CD14-positive monocyte (primary cell): ENCODE data around the gene DDX51. TPM values are rescaled to one million over a fixed set of nuclear protein-coding genes. Genes with fewer than 3 reads are reported as not detected.

ENCODE experiments used
- DNase-seq, 3 donors: peaks; one replicate each; pipeline ENCODE4 v3.0.0-alpha.2; 2011 to 2022
- H2AFZ ChIP-seq: 2 replicates; pipeline ENCODE4 v1.6.0; 2012; ENCODE audit warnings: mild to moderate bottlenecking, low read depth, low read length, inconsistent platforms; ENCODE audit not compliant: insufficient read depth, poor library complexity, severe bottlenecking
- H3K27ac ChIP-seq, 2 donors: 1 replicate in 1 of 2; 2 replicates in 1 of 2; pipeline ENCODE4 v1.5.1; 2012 to 2013; ENCODE audit warnings: low read length in 2 of 2, control low read depth in 1 of 2, inconsistent platforms in 1 of 2, low read depth in 1 of 2, mild to moderate bottlenecking in 1 of 2
- H3K27me3 ChIP-seq, 2 donors: one replicate each; pipeline versions ENCODE4 v1.6.0 to v1.6.1; 2011 to 2013; ENCODE audit warnings: low read length in 2 of 2; ENCODE audit not compliant: control insufficient read depth in 2 of 2, insufficient read depth in 2 of 2
- H3K36me3 ChIP-seq, 2 donors: replicated peaks in 1 of 2; 1 replicate in 1 of 2; 2 replicates in 1 of 2; pipeline versions ENCODE4 v1.5.1 to v1.6.1; 2012 to 2013; ENCODE audit warnings: low read length in 2 of 2, control low read depth in 1 of 2, inconsistent platforms in 1 of 2, mild to moderate bottlenecking in 1 of 2; ENCODE audit not compliant: insufficient read depth in 2 of 2, control insufficient read depth in 1 of 2
- H3K4me1 ChIP-seq, 2 donors: 1 replicate in 1 of 2; 2 replicates in 1 of 2; pipeline versions ENCODE4 v1.5.1 to v1.6.1; 2012 to 2013; ENCODE audit warnings: low read length in 2 of 2, control low read depth in 1 of 2, inconsistent platforms in 1 of 2, mild to moderate bottlenecking in 1 of 2, moderate library complexity in 1 of 2; ENCODE audit not compliant: insufficient read depth in 2 of 2, control insufficient read depth in 1 of 2
- H3K4me2 ChIP-seq: replicated peaks from 2 replicates; pipeline ENCODE3; 2012; ENCODE audit warnings: low read length, moderate library complexity, mild to moderate bottlenecking; ENCODE audit not compliant: poor library complexity, severe bottlenecking; ENCODE audit errors: extremely low read depth
- H3K4me3 ChIP-seq, 3 experiments: fragments of 200-600 bp in 1 of 3; sonication (generic) in 1 of 3; replicated peaks in 1 of 3; 1 replicate in 2 of 3; 2 replicates in 1 of 3; pipeline ENCODE4 v1.5.1; 2011 to 2013; ENCODE audit warnings: low read length in 3 of 3, mild to moderate bottlenecking in 3 of 3, control low read depth in 2 of 3, low read depth in 2 of 3, inconsistent platforms in 1 of 3, moderate library complexity in 1 of 3
- H3K79me2 ChIP-seq: 2 replicates; pipeline ENCODE4 v1.6.0; 2012; ENCODE audit warnings: mild to moderate bottlenecking, control low read depth, inconsistent platforms, low read length, moderate library complexity; ENCODE audit not compliant: insufficient read depth
- H3K9ac ChIP-seq: 2 replicates; pipeline ENCODE4 v1.6.0; 2017; ENCODE audit warnings: low read length, mild to moderate bottlenecking; ENCODE audit not compliant: insufficient read depth, poor library complexity, severe bottlenecking
- H3K9me3 ChIP-seq, 2 donors: replicated peaks in 1 of 2; 1 replicate in 1 of 2; 2 replicates in 1 of 2; pipeline versions ENCODE4 v1.5.1 to v1.6.1; 2012 to 2013; ENCODE audit warnings: low read length in 2 of 2, control low read depth in 1 of 2; ENCODE audit not compliant: control insufficient read depth in 1 of 2, insufficient read depth in 1 of 2
- H4K20me1 ChIP-seq: 2 replicates; pipeline ENCODE4 v1.6.0; 2012; ENCODE audit warnings: mild to moderate bottlenecking, low read length, control low read depth, moderate library complexity; ENCODE audit not compliant: insufficient read depth
- H3K27ac Mint-ChIP-seq, 7 donors: one replicate each; pipeline ENCODE4 v1.8.0; 2020; ENCODE audit warnings: mild to moderate bottlenecking in 7 of 7, mixed read lengths in 7 of 7, moderate library complexity in 6 of 7, inconsistent platforms in 2 of 7
- H3K27me3 Mint-ChIP-seq, 3 donors: one replicate each; pipeline ENCODE4 v1.8.0; 2021 to 2022; ENCODE audit warnings: low read depth in 3 of 3, mild to moderate bottlenecking in 3 of 3, mixed read lengths in 3 of 3, moderate library complexity in 3 of 3, inconsistent platforms in 1 of 3
- H3K36me3 Mint-ChIP-seq, 2 donors: one replicate each; pipeline ENCODE4 v1.8.0; 2020; ENCODE audit warnings: mixed read lengths in 2 of 2, inconsistent platforms in 1 of 2, mild to moderate bottlenecking in 1 of 2
- H3K4me1 Mint-ChIP-seq: one replicate; pipeline ENCODE4 v1.8.0; 2020; ENCODE audit warnings: mild to moderate bottlenecking, mixed read lengths
- H3K4me3 Mint-ChIP-seq, 2 donors: one replicate each; pipeline ENCODE4 v1.8.0; 2020; ENCODE audit warnings: mild to moderate bottlenecking in 2 of 2, mixed read lengths in 2 of 2, moderate library complexity in 1 of 2
- H3K9me3 Mint-ChIP-seq, 7 donors: one replicate each; pipeline ENCODE4 v1.8.0; 2020 to 2022; ENCODE audit warnings: mixed read lengths in 7 of 7, mild to moderate bottlenecking in 6 of 7, moderate library complexity in 6 of 7, inconsistent platforms in 2 of 7
- CTCF ChIP-seq: fragments of 200-600 bp; IDR thresholded peaks from one replicate; pipeline ENCODE4 v1.8.0; 2022; ENCODE audit warnings: antibody characterized with exemption, mild to moderate bottlenecking
- WGBS: methylation state at CpG from one replicate; pipeline ENCODE4 v1.1.5; 2013; ENCODE audit warnings: missing lambda C conversion rate; ENCODE audit not compliant: insufficient coverage; 5-methylcytosine and 5-hydroxymethylcytosine counted together
- intact Hi-C, 2 donors: fragments of 100-400 bp; cut with micrococcal nuclease; formaldehyde crosslinking; loops; one replicate each; pipeline versions ENCODE4 v1.15.0 to v1.15.1; 2023
- polyA plus RNA-seq, 3 donors: library from polyadenylated mRNA; depleted of rRNA in 1 of 3; unstranded in 2 of 3; stranded (reverse) in 1 of 3; fragments of 300-500 nt in 2 of 3; fragments of >200 nt in 1 of 3; fragmentation: Illumina TruSeq in 2 of 3; gene quantifications; 1 replicate in 2 of 3; 2 replicates in 1 of 3; pipeline ENCODE4 v1.2.3, GENCODE V29; 2012 to 2021

DDX51 gene
- polyA plus RNA-seq, 3 donors = 1.7 to 24.9 (median 2.7) TPM

GRCh38 chr12:132181570-132182200 lies 37.6 kb upstream of the DDX51 start:
- DNase-seq = no peak
- no peak for TF ChIP-seq CTCF
- H3K9me3 ChIP-seq = no peaks in the 10 kb centered on the region
- no peaks in the 10 kb centered on the region for H4K20me1 ChIP-seq
- peaks cover 20 to 24% of the 10 kb centered on the region in 2 donors for H3K4me1 ChIP-seq
- H3K36me3 Mint-ChIP-seq = peaks cover 0 to 2% of the 10 kb centered on the region in 2 donors
- no peak overlapping the region for H3K4me2 ChIP-seq
- H3K4me3 ChIP-seq = no peak overlapping the region
- H3K4me3 Mint-ChIP-seq = no peak overlapping the region
- H3K79me2 ChIP-seq = no peaks in the 10 kb centered on the region
- no peak overlapping the region for H3K9ac ChIP-seq
- H3K9me3 Mint-ChIP-seq = peaks cover 0 to 16% (median 4%) of the 10 kb centered on the region in 7 donors
- peaks cover 26% of the 10 kb centered on the region for H3K4me1 Mint-ChIP-seq
- no peaks in the 10 kb centered on the region for H3K36me3 ChIP-seq
- H2AFZ ChIP-seq = no peak overlapping the region
- H3K27me3 ChIP-seq = peaks cover 0 to 28% of the 10 kb centered on the region in 2 donors
- H3K27ac ChIP-seq = no peak overlapping the region
- WGBS = 96% methylated on average over 11 of the region's 33 CpGs
- H3K27me3 Mint-ChIP-seq = peaks cover 15 to 36% (median 33%) of the 10 kb centered on the region in 3 donors
- no peak overlapping the region for H3K27ac Mint-ChIP-seq
- intact Hi-C loops = no loop called here

- H3K27ac ChIP-seq = no peak overlapping the region
- peaks cover 18% of the 10 kb centered on the region for H3K4me1 Mint-ChIP-seq
- intact Hi-C loops = no loop called here
- DNase-seq = no peak
- H3K4me3 Mint-ChIP-seq = no peak overlapping the region
- H3K4me3 ChIP-seq = no peak overlapping the region
- no peak overlapping the region for H2AFZ ChIP-seq
- peaks cover 12 to 17% of the 10 kb centered on the region in 2 donors for H3K4me1 ChIP-seq
- H4K20me1 ChIP-seq = no peaks in the 10 kb centered on the region
- peaks cover 15 to 34% (median 27%) of the 10 kb centered on the region in 3 donors for H3K27me3 Mint-ChIP-seq
- no peak for TF ChIP-seq CTCF
- peaks cover 0 to 2% of the 10 kb centered on the region in 2 donors for H3K36me3 Mint-ChIP-seq
- H3K79me2 ChIP-seq = no peaks in the 10 kb centered on the region
- no peak overlapping the region for H3K4me2 ChIP-seq
- H3K27me3 ChIP-seq = peaks cover 0 to 22% of the 10 kb centered on the region in 2 donors
- peaks cover 0 to 16% (median 3%) of the 10 kb centered on the region in 7 donors for H3K9me3 Mint-ChIP-seq
- WGBS = 91% methylated on average over 25 of the region's 30 CpGs
- no peak overlapping the region for H3K9ac ChIP-seq
- no peaks in the 10 kb centered on the region for H3K9me3 ChIP-seq
- H3K36me3 ChIP-seq = no peaks in the 10 kb centered on the region
- no peak overlapping the region for H3K27ac Mint-ChIP-seq
Measured at GRCh38 chr12:132180648-132181546, 36.8 kb upstream of the DDX51 start.
